ENCODE measurements around the gene BTG4.

Gene BTG4

DNA sequence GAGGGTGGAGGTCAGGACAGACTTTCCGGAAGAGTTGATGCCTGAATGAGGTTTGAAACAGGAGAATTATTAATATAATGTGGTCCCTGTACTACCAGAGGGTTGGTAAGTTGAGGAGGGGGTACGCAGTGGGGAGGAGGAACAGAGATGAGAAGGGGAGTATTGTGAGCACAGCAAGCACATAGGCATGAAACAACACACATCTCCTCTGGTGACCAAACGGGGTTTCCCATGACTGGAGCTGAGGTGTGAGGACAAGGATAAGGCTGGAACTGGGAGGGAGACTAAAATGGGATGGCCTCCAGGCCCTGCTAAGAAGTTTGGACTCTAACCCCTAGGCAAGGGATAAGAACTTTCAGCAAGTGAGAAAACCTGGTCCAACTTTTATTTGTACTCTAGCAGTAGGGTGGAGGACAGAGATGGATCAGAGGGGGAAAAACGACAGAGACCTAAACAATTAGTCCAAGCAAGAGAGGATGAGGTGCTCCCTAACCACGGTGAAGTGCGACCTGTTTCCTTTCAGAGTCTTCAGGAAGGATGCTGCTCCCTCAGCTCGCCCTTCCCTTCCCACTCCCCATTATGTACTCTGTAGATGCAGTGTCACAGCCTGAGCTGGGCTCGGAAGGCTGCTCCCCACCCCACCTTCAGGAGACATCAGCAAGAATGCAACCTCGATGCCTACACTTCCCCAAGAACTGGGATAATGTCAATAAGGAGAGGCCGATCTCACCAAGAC lies 59.2 kb downstream of the BTG4 start:
- DNase-seq, result no peak

DNA sequence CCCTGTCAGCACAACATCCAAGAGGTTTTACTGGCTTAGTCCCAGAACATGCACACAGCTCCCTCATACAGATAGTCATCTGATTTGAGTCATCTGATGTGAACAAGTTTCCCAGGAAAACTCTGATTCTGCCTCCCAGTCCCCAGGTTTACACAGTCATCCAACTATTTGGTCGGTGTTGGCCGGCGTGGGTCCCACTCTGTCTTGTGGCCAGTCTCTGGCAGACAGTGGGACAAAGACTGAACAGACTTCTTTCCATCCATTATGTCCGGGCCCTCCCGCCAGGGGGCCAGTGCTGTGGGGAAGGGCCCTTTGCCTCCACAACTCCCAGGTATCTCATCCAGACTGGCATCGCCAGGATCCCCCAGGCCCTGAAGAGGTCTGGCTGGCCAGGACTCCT lies 60.0 kb downstream of the BTG4 start:
- DNase-seq, result no peak

DNA sequence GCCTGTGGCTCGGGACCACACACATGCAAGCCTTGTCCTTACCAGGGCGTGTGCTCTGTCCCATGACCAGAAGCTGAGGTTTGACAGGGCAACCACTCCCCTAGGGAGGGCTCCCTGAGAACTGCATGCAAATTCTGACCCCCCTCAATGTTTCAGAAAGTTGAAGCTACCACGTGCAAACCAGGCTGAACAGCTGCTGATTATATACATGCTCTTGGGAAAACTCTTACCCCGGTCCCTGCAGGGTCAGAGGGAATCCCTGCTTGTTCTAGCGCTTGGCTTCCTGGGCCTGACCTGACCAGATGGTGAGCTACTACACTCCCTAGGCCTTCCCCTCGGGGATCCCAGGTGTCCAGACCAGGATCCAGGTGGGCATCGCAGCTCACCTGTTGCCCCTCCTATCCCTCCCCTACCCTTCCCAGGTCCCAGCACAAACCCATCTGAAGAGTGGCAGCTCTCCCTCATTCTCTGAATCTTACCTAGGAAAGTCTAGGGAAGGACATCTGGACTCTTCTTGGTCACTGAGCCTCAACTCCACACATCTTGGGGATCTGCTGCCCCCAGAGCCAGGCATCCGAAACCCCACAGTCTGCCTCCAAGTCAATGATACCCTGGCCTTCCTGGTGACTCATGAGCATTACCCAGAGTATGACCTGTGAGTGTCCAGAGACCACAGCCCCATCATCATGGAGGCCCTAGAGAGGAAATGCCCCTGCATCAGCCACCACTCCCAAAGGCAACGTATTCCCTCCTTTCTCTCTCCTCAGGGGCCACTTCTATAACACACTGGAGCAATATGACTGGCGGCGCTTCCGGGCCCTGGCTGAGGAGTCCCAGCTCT lies 61.5 kb downstream of the BTG4 start:
- no peak for DNase-seq

DNA sequence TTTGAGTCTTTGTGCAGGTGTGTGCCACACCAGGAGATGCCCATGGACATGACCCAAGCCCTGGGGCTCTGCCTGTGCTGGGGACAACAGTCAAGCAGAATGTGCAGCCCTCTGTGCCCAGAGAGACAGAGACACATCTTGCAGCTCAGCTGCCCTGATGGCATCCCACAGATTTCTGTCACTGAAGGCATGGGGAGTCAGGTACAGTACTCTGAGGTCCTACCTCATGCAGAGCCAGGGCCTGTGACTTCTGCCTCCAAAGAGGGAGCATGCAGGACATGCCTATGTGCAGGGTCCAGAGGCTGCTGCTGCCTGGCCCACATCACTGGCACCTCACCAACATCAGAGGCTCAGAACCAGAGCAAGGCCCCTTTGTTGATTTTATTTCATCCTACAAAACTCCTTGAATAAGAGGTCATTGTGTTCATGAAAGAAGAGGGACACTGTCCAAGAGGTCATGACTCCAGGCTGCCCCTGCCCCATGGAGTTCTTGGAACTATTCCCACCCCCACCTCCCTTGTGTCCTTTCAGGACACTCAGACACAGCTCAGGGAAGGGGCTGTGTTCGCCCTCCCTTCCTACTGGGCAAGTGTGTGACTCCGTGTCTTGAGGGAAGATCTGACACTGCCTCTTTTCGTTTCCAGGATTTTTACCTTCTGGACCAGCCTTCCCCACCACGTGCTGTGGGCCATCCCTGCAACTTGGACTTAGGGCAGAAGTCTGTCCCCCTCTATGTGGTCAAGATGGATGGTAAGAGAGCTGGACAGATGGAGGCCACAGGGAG lies 62.3 kb downstream of the BTG4 start:
- DNase-seq, result no peak

DNA sequence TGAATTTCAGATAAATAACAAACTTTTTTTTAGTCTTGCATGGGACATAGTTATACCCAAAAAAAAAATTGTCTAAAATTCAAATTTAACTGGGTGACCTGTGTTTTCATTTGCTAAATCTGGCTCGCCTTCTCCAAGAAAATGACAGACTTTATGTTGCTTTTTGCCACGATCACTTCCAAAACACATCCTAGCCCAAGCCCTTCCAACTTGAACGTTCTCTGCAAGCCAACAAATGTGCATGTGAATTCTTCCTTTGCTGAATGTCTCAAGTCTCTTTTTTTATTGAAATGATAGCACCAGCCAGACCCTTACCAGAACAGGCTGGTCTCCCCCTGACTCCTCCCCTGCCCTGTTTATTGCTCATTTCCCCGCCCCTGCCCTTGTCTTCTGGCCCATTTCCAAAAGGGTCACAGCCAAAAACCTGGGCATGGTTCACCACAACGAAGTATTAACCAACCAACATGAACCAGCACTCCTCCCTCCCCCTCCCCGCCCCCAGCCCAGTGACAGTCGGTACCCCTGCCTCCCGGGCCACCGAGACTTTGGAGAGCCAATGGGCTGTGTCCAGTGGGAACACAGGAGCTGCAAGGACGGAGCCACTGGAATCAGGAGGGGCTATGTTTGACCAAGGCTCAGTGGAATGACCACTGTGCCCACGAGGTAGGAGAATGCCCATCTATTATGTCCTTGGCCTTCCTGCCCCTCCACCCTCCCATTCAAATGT lies 63.2 kb downstream of the BTG4 start:
- DNase-seq, result no peak

DNA sequence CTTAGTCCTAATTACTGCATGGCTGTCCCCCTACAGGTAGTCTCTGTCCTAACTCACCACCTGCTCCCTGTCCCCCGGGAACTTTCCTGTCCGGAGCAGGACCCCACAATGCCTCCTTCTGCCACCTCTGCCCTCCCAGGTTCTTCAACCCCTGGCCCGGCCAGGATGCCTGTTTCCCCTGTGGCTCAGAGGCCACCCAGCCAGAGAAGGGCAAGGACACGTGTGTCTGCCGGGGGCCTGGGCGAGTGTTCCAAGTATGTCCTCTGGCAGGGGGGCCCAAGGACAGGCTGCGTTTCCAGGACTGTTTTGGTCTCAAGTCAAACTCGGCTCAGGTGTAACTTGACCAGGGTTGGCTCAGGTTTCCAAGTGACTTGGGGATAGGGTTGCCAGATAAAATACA lies 63.8 kb downstream of the BTG4 start:
- no peak for DNase-seq

DNA sequence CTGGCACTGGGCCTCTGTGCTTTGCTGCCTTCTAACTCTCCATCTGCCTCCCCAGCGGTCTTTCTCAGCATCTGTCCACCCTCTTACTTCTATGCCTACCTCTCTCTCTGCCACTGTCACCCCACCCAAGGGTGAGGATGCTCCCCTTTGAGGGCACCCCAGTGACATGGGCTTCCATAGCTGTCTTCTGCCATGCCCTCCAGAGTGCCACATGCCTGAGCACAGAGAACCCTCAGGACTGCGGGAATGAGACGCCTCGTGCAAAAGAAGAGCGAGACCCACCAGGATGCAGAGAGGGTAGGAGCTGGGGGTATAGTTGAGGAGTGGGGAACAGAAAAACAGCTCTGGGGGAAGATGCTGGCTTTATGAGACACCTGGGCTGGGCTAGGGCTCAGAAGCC lies 64.3 kb downstream of the BTG4 start:
- DNase-seq, result no peak

DNA sequence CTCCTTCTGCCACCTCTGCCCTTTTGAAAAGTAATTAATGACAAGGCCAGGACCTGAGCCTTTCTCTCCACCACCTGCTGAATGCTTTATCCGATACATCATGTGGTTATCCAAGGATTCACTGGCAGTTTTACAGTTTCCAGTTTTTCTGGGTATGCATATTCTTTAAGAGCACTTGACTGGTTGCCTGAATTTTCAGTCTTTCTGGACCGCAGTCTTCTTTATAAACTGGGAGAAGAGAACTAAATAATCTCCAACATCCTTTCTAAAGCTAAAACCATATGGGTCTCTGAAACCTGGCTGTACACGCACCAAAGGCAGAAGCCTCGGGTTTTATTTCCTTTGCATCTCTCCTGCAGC lies 65.1 kb downstream of the BTG4 start:
- no peak for DNase-seq

DNA sequence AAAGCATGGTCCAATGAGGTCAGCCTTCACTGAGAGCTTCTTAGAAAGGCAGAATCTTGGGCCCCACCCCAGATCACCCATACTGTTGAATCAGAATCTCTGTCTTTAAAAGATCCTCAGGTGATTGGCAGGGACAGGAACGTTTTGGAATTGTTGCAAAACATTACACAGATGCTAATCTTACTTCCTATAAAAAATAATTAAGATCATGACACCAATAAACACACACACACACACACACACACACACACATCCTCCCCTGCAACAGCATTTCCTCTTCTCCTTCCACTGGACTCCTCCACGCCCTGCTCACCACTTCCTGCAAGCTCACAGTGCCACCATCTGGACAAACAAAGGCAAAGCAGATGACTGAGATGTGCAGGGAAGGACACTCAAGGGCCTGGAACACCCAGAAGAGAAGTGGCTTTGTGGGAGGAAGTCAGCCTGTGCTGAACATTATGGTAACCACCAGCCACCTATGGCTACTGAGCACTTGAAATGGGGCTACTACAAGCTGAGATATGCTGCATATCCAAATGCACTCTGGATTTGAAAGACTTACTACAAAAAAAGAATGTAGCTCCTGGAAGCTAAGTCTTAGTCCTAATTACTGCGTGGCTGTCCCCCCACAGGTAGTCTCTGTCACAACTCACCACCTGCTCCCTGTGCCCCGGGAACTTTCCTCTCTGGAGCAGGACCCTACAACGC lies 65.6 kb downstream of the BTG4 start:
- peak; percentile 43 to 71 for DNase-seq

DNA sequence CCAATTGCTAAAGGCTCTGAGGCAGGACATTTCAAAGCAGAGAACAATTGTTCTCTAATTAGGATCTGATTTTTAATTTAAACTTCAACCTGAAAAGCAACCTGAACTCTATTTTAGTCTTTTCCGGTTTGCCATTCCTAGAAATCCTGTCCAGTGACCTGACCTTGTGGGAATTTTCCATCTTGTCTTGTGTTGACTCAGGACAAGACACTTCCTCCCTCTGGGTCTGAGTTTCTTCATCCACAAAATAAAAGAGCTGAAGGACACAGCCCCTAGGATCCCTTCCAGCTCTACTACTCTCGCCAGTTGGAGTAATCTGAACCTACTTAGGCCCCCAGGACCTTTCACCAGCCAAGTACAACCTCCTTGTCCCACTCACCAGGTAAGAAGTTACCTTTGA lies 66.6 kb downstream of the BTG4 start:
- no peak for DNase-seq

Data from cerebellar nuclear complex (tissue), 1 donor.